ENCODE measurements around the gene MYO3B. TPM values are rescaled to one million over a fixed set of nuclear protein-coding genes. Genes with fewer than 3 reads are reported as not detected.

The MYO3B gene
- total and polyA plus RNA-seq, 2 donors (not counting 1 experiment from before 2014, with no cell fraction given): not detected

DNA sequence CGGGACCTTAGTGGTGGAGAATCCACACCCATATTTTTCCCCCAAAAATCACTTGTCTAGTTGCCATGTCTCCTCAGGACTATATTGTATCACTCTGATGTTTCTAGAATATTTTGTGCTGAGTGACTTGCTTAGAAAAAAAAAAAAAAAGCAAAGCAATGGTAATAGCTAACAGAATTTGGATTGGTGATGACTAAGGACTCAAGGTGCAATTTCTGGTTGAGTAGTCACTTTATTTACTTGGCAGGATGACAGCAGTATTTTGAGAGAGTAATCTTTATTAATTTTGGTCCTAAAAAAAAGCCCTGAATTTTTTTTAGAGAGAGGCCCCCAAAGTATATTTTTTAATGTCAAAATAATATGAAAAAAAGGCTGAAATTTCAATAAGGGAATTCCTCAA lies 32.8 kb upstream of the MYO3B start:
- no peaks in the 10 kb centered on the region for H3K27me3 Mint-ChIP-seq
- H3K4me1 Mint-ChIP-seq: peaks cover 12% of the 10 kb centered on the region
- Histone ChIP-seq H3K4me3 (ENCODE audit: control extremely low read depth in 1 of 5, extremely low read depth in 1 of 5, insufficient read depth in 1 of 5, low read depth in 2 of 5, low read length in 4 of 5) (no peak overlapping the region), H3K9ac (ENCODE audit: low read length) (no peak overlapping the region), H4K20me1 (ENCODE audit: control insufficient read depth, insufficient read depth, low read length, poor library complexity, severe bottlenecking) (no peaks in the 10 kb centered on the region), H3K36me3 (replicated peaks in 1 of 2; ENCODE audit: control extremely low read depth in 1 of 2, control insufficient read depth in 1 of 2, extremely low read depth in 1 of 2, insufficient read depth in 2 of 2, low read length in 1 of 2) (no peaks in the 10 kb centered on the region), H3K9me3 (ENCODE audit: control extremely low read depth in 1 of 3, control insufficient read depth in 2 of 3, insufficient read depth in 1 of 3, low read length in 2 of 3) (no peaks in the 10 kb centered on the region), H3K27ac (ENCODE audit: low read length in 2 of 2) (no peak overlapping the region), H3K79me2 (ENCODE audit: control insufficient read depth, insufficient read depth, low read length) (no peaks in the 10 kb centered on the region), H2AFZ (ENCODE audit: insufficient read depth, low read depth, low read length, poor library complexity, severe bottlenecking) (no peak overlapping the region), H3K27me3 (replicated peaks in 1 of 4; ENCODE audit: control extremely low read depth in 1 of 4, control insufficient read depth in 3 of 4, insufficient read depth in 4 of 4, low read length in 3 of 4) (no peaks in the 10 kb centered on the region), H3K4me1 (ENCODE audit: control insufficient read depth in 2 of 2, insufficient read depth in 2 of 2, low read length in 2 of 2) (no peaks in the 10 kb centered on the region), H3K4me2 (replicated peaks; ENCODE audit: low read depth, low read length, poor library complexity, severe bottlenecking) (no peak overlapping the region)
- H3K27ac Mint-ChIP-seq: no peak overlapping the region
- no peaks in the 10 kb centered on the region for H3K9me3 Mint-ChIP-seq (ENCODE audit: insufficient read depth)
- DNase-seq: no peak
- WGBS (ENCODE audit: insufficient coverage): no CpG with 5 or more reads among the region's 1 CpG
- no peak for TF ChIP-seq EZH2 (IDR thresholded peaks at IDR 0.05; ENCODE audit: borderline replicate concordance, insufficient read depth, low read depth, low read length, poor library complexity, severe bottlenecking)
- TF ChIP-seq, protein P1, sequence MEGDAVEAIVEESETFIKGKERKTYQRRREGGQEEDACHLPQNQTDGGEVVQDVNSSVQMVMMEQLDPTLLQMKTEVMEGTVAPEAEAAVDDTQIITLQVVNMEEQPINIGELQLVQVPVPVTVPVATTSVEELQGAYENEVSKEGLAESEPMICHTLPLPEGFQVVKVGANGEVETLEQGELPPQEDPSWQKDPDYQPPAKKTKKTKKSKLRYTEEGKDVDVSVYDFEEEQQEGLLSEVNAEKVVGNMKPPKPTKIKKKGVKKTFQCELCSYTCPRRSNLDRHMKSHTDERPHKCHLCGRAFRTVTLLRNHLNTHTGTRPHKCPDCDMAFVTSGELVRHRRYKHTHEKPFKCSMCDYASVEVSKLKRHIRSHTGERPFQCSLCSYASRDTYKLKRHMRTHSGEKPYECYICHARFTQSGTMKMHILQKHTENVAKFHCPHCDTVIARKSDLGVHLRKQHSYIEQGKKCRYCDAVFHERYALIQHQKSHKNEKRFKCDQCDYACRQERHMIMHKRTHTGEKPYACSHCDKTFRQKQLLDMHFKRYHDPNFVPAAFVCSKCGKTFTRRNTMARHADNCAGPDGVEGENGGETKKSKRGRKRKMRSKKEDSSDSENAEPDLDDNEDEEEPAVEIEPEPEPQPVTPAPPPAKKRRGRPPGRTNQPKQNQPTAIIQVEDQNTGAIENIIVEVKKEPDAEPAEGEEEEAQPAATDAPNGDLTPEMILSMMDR (IDR thresholded peaks at IDR 0.05): no peak
- no peak for ATAC-seq (ENCODE audit: low read depth)
- CTCF ChIA-PET: no interaction called here
- no peak overlapping the region for H3K4me3 Mint-ChIP-seq
- POLR2A ChIA-PET: no interaction called here
- intact Hi-C loops (cut with micrococcal nuclease): no loop called here

DNA sequence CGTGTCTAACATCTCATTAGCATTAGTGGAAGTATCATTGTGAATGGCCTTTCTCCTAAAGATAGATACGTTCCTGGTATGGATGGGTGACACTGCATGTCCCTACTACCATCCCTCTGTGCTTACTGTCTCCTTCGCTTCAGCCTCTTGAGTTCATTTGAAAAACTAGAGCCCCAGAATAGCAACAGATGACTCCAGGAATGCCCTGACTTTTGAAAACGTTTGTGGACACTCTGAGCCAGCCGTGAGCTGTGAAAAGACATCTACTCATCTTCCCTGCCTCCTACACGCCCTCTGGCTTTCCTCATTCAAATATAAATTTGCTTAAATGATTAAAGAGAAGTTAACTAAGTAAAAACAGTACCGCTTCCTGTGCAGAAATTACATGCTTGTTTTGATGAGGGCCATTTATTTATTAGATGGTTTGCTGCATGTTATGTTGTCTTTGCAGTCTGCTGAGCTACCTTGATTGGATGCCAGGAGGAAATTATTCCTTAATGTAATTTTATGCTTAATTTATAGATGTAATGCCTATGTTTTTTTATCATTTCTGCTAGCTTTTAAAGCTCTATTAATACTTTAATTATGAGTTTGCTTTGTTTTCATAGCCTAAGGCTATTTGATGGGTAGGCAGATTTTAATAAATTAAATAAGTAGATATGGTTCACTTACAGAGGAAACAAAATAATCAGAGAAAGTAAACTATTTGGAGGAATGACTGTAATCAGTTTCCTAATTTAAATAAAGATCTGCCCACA lies 32.1 kb upstream of the MYO3B start:
- Histone ChIP-seq H3K4me2 (replicated peaks; ENCODE audit: low read depth, low read length, poor library complexity, severe bottlenecking) (no peak overlapping the region), H3K36me3 (replicated peaks in 1 of 2; ENCODE audit: control extremely low read depth in 1 of 2, control insufficient read depth in 1 of 2, extremely low read depth in 1 of 2, insufficient read depth in 2 of 2, low read length in 1 of 2) (no peaks in the 10 kb centered on the region), H3K27ac (ENCODE audit: low read length in 2 of 2) (no peak overlapping the region), H2AFZ (ENCODE audit: insufficient read depth, low read depth, low read length, poor library complexity, severe bottlenecking) (no peak overlapping the region), H3K79me2 (ENCODE audit: control insufficient read depth, insufficient read depth, low read length) (no peaks in the 10 kb centered on the region), H3K4me3 (ENCODE audit: control extremely low read depth in 1 of 5, extremely low read depth in 1 of 5, insufficient read depth in 1 of 5, low read depth in 2 of 5, low read length in 4 of 5) (no peak overlapping the region), H3K27me3 (replicated peaks in 1 of 4; ENCODE audit: control extremely low read depth in 1 of 4, control insufficient read depth in 3 of 4, insufficient read depth in 4 of 4, low read length in 3 of 4) (no peaks in the 10 kb centered on the region), H3K4me1 (ENCODE audit: control insufficient read depth in 2 of 2, insufficient read depth in 2 of 2, low read length in 2 of 2) (no peaks in the 10 kb centered on the region), H3K9ac (ENCODE audit: low read length) (no peak overlapping the region), H4K20me1 (ENCODE audit: control insufficient read depth, insufficient read depth, low read length, poor library complexity, severe bottlenecking) (no peaks in the 10 kb centered on the region), H3K9me3 (ENCODE audit: control extremely low read depth in 1 of 3, control insufficient read depth in 2 of 3, insufficient read depth in 1 of 3, low read length in 2 of 3) (no peaks in the 10 kb centered on the region)
- no peak for ATAC-seq (ENCODE audit: low read depth)
- Mint-ChIP-seq H3K9me3 (ENCODE audit: insufficient read depth) (no peaks in the 10 kb centered on the region), H3K27me3 (no peaks in the 10 kb centered on the region), H3K27ac (no peak overlapping the region), H3K4me3 (no peak overlapping the region), H3K4me1 (peaks cover 12% of the 10 kb centered on the region)
- intact Hi-C loops (cut with micrococcal nuclease): no loop called here
- TF ChIP-seq, protein P1 (IDR thresholded peaks at IDR 0.05): no peak
- TF ChIP-seq EZH2 (IDR thresholded peaks at IDR 0.05; ENCODE audit: borderline replicate concordance, insufficient read depth, low read depth, low read length, poor library complexity, severe bottlenecking): no peak
- ChIA-PET CTCF (no interaction called here), POLR2A (no interaction called here)
- WGBS (ENCODE audit: insufficient coverage): 78% methylated on average over 3 of the region's 7 CpGs
- DNase-seq: no peak

Measured in B cell (primary cell).